ACC112 (cell line): Measurements from ENCODE around the gene ADIPOR1.
"Not testable (repeated sequence)": the region's sequence is repeated elsewhere in the genome, so short reads cannot be mapped to it uniquely, and the experiment has no call there.

Experiments used
- H2AFZ ChIP-seq: fragments of 200-600 bp; sonication (generic); one replicate; pipeline ENCODE4 v1.6.0; 2017; ENCODE audit warnings: antibody characterized with exemption, low read length; ENCODE audit not compliant: unreplicated experiment
- H3K27ac ChIP-seq: fragments of 200-600 bp; sonication (generic); 2 replicates; pipeline ENCODE4 v1.5.1; 2014; ENCODE audit warnings: low read depth, mild to moderate bottlenecking, antibody characterized with exemption, low read length, moderate library complexity
- H3K27me3 ChIP-seq: fragments of 200-600 bp; sonication (generic); 2 replicates; pipeline ENCODE4 v1.6.1; 2014; ENCODE audit warnings: mild to moderate bottlenecking, antibody characterized with exemption, low read length, moderate library complexity, mixed read lengths; ENCODE audit not compliant: insufficient read depth
- H3K36me3 ChIP-seq: fragments of 200-600 bp; sonication (generic); 2 replicates; pipeline ENCODE4 v1.6.1; 2016; ENCODE audit warnings: mild to moderate bottlenecking, antibody characterized with exemption, low read length, moderate library complexity, mixed read lengths; ENCODE audit not compliant: insufficient read depth
- H3K4me1 ChIP-seq: fragments of 200-600 bp; sonication (generic); one replicate; pipeline ENCODE4 v1.6.1; 2016; ENCODE audit warnings: low read length, mixed read lengths; ENCODE audit not compliant: insufficient read depth, unreplicated experiment, control insufficient read depth
- H3K4me3 ChIP-seq: fragments of 200-600 bp; sonication (generic); 2 replicates; pipeline ENCODE4 v1.5.1; 2014; ENCODE audit warnings: mild to moderate bottlenecking, low read depth, low read length
- H3K79me2 ChIP-seq: fragments of 200-600 bp; sonication (generic); one replicate; pipeline ENCODE4 v1.6.0; 2016; ENCODE audit warnings: low read length; ENCODE audit not compliant: control insufficient read depth, unreplicated experiment, insufficient read depth

Gene ADIPOR1

GRCh38 chr1:202989879-202990278 lies 31.8 kb upstream of the ADIPOR1 start:
- H3K79me2 ChIP-seq: no peaks in the 10 kb centered on the region
- H3K27me3 ChIP-seq: peaks cover 46% of the 10 kb centered on the region
- no peaks in the 10 kb centered on the region for H3K36me3 ChIP-seq
- no peaks in the 10 kb centered on the region for H3K4me1 ChIP-seq
- H3K4me3 ChIP-seq: no peak overlapping the region
- H3K27ac ChIP-seq: no peak overlapping the region
- H2AFZ ChIP-seq: no peak overlapping the region

- Histone ChIP-seq H3K4me1 (no peaks in the 10 kb centered on the region), H3K27me3 (peaks cover 44% of the 10 kb centered on the region), H2AFZ (no peak overlapping the region), H3K79me2 (no peaks in the 10 kb centered on the region), H3K27ac (no peak overlapping the region), H3K4me3 (no peak overlapping the region), H3K36me3 (no peaks in the 10 kb centered on the region)
Measured at GRCh38 chr1:202987922-202988583, 29.9 kb upstream of the ADIPOR1 start.

DNA sequence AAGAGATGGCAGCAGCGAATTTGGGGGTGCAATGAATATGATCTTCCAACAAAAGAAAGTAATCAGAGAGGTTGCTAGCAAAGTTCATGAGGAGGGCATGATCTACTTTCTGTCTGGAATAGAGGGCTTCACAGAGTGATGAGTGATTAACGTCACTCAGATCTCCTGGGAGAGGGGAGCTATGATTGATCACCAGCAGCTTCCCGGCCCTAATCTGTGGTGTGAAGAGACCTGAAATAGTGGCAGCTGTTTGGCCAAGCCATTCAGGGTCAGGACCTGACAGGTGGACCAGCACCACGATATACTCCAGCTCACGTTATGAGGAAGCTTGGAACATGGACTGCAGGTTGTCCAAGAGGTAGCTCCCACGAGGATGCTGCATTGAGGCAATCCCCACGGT lies 29.1 kb upstream of the ADIPOR1 start:
- no peak overlapping the region for H3K4me3 ChIP-seq
- H3K79me2 ChIP-seq: no peaks in the 10 kb centered on the region
- no peak overlapping the region for H2AFZ ChIP-seq
- H3K36me3 ChIP-seq: no peaks in the 10 kb centered on the region
- no peak overlapping the region for H3K27ac ChIP-seq
- H3K4me1 ChIP-seq: no peaks in the 10 kb centered on the region
- H3K27me3 ChIP-seq: peaks cover 39% of the 10 kb centered on the region

GRCh38 chr1:202986120-202986519 lies 28.0 kb upstream of the ADIPOR1 start:
- not testable (repeated sequence) for H3K4me3 ChIP-seq, H2AFZ ChIP-seq, H3K4me1 ChIP-seq, H3K79me2 ChIP-seq, H3K27ac ChIP-seq, H3K36me3 ChIP-seq
- peaks cover 30% of the 10 kb centered on the region for H3K27me3 ChIP-seq

GRCh38 chr1:202982715-202983430 lies 24.8 kb upstream of the ADIPOR1 start:
- no peak overlapping the region for H3K27ac ChIP-seq
- H3K4me1 ChIP-seq: no peaks in the 10 kb centered on the region

DNA sequence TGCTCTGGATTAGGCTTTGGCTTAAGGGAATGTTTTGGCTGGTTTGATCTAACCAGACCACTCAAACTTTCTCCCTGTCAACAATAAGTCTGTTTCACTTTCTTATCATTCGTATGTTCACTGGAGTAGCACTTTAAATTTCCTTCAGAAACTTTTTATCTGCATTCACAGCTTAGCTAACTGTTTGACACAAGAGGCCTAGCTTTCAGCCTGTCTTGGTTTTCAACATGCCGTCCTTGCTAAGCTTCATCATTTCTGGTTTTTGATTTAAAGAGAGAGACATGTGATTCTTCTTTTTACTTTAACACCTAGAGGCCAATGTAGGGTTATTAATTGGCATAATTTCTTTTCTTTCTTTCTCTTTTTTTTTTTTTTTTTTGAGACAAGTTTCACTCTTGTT lies 23.8 kb upstream of the ADIPOR1 start:
- H3K27ac ChIP-seq: no peak overlapping the region
- no peaks in the 10 kb centered on the region for H3K4me1 ChIP-seq
- peaks cover 45% of the 10 kb centered on the region for H3K27me3 ChIP-seq
- H3K4me3 ChIP-seq: no peak overlapping the region
- no peak overlapping the region for H2AFZ ChIP-seq
- no peaks in the 10 kb centered on the region for H3K36me3 ChIP-seq
- no peaks in the 10 kb centered on the region for H3K79me2 ChIP-seq

More at GRCh38 chr1:202982715-202983430, 24.8 kb upstream of the ADIPOR1 start:
- H3K79me2 ChIP-seq: no peaks in the 10 kb centered on the region
- no peaks in the 10 kb centered on the region for H3K36me3 ChIP-seq
- peaks cover 46% of the 10 kb centered on the region for H3K27me3 ChIP-seq
- H3K4me3 ChIP-seq: no peak overlapping the region
- no peak overlapping the region for H2AFZ ChIP-seq

DNA sequence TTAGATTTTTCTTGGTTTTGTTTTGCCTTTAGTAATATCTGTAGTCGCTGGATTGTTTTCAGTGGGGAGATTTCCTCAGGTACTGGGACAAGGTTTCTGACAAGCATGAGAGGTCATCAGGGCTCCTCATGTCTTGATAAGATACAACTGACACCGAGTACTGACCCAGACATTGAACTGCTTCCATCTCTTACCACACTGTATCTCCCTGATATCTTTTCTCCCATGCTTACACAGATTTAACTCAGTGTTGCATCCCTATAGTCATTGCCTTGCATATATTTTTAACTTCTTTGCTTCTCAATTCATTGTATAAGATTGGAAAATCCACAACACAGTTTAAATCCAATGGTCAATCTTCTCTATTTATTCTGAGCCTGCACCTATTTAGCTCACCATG lies 21.3 kb upstream of the ADIPOR1 start:
- peaks cover 51% of the 10 kb centered on the region for H3K27me3 ChIP-seq
- no peak overlapping the region for H3K27ac ChIP-seq
- H3K4me1 ChIP-seq: no peaks in the 10 kb centered on the region

DNA sequence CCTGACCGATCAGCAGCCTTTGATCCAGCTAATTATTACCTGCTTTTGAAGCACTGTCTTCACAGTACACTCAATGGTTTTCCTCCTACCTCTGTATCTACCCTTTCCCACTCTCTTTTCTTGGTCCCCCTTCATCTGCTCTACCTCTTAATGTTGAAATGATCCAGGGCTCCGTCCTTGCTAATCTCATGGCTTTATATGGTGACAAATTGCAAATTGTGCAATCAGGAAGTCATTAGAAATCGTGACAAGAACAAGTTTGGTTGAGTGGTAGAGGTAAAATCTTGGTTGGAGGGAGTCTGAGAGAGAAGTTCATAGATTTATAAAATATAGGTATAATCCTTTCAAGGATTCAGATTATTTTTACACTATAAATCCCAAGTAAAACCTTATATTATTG lies 18.5 kb upstream of the ADIPOR1 start:
- Histone ChIP-seq H3K27ac (no peak overlapping the region), H2AFZ (no peak overlapping the region), H3K79me2 (no peaks in the 10 kb centered on the region), H3K4me3 (no peak overlapping the region), H3K4me1 (no peaks in the 10 kb centered on the region), H3K36me3 (no peaks in the 10 kb centered on the region), H3K27me3 (peaks cover 78% of the 10 kb centered on the region)

More for the DNA sequence above, 21.3 kb upstream of the ADIPOR1 start:
- H3K4me3 ChIP-seq: no peak overlapping the region
- no peak overlapping the region for H2AFZ ChIP-seq
- no peaks in the 10 kb centered on the region for H3K79me2 ChIP-seq
- no peaks in the 10 kb centered on the region for H3K36me3 ChIP-seq

- H2AFZ ChIP-seq: no peak overlapping the region
- no peaks in the 10 kb centered on the region for H3K36me3 ChIP-seq
- no peak overlapping the region for H3K27ac ChIP-seq
- no peaks in the 10 kb centered on the region for H3K79me2 ChIP-seq
- peaks cover 71% of the 10 kb centered on the region for H3K27me3 ChIP-seq
- H3K4me3 ChIP-seq: no peak overlapping the region
- no peaks in the 10 kb centered on the region for H3K4me1 ChIP-seq
Measured at GRCh38 chr1:202974856-202975255, 16.7 kb upstream of the ADIPOR1 start.

- no peak overlapping the region for H3K4me3 ChIP-seq
- H2AFZ ChIP-seq: no peak overlapping the region
- no peak overlapping the region for H3K27ac ChIP-seq
- no peaks in the 10 kb centered on the region for H3K36me3 ChIP-seq
- H3K27me3 ChIP-seq: peaks cover 47% of the 10 kb centered on the region
- H3K79me2 ChIP-seq: no peaks in the 10 kb centered on the region
- H3K4me1 ChIP-seq: no peaks in the 10 kb centered on the region
Measured at GRCh38 chr1:202972046-202972445, 13.9 kb upstream of the ADIPOR1 start.

DNA sequence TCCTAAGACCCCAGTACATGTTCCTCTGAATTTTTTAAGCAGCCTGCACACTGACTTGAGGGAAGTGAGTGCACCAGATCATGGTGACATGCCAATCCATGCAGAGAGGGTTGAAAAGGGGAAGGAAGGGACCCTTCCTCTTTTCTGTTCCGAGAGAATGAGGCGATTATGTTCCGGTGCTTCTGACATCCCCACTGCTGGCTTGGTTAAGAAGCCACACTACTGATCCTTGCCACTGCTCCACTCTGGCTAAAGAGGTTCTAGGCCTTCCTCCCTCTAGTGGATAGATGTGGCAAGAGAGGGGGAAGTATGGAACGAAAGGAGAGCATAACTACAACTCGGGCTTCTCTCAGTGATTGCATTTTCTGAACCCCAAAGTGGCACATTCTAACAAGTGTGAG lies 10.8 kb upstream of the ADIPOR1 start:
- no peak overlapping the region for H3K4me3 ChIP-seq
- H3K27me3 ChIP-seq: peaks cover 23% of the 10 kb centered on the region
- peaks cover 20% of the 10 kb centered on the region for H3K4me1 ChIP-seq
- H3K36me3 ChIP-seq: no peaks in the 10 kb centered on the region
- H2AFZ ChIP-seq: peak overlapping the region; percentile 71
- peaks cover 3% of the 10 kb centered on the region for H3K79me2 ChIP-seq
- no peak overlapping the region for H3K27ac ChIP-seq
